ENCODE results near the gene GLRX5.

The GLRX5 gene

GRCh38 chr14:95518045-95518751, 16.7 kb upstream of the GLRX5 start:
- no peak for DNase-seq (ENCODE audit: low read depth)

DNA sequence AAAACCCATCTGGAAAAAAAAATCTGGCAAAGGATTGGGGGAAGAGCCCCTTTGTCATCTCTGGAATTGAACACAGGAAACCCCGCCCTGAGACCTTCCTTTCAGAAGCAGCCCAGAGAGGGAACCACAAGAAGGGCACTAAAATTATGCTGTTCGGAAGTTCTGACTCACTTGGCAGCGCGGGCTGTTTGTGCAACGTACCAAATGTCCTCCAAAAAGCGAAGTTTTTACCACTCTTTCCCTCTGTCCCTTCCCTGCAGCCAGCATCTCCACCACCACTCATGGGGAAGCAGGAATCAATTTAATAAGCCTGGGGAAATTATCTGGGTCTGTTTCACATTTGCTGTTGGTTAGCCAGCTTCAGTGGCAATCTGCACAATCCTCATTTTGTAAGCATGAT, 15.2 kb upstream of the GLRX5 start:
- DNase-seq (ENCODE audit: low read depth) = peak; percentile 61

- no peak for DNase-seq (ENCODE audit: low read depth)
Observed at GRCh38 chr14:95520346-95520745, 14.5 kb upstream of the GLRX5 start.

DNA sequence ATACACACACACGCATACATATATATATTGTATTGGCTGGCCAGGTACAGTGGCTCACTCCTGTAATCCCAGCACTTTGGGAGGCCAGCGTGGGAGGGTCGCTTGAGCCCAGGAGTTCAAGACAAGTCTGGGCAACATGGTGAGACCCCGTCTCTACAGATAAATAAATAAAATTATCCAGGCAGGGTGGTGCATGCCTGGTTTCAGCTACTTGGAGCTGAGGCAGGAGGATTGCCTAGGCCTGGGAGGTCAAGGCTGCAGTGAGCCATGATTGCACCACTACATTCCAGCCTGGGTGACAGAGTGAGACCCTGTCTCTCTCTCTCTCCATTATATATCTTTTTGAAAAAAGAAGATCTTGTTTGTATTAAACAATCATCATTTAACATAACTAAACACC, 13.8 kb upstream of the GLRX5 start:
- no peak for DNase-seq (ENCODE audit: low read depth)

GRCh38 chr14:95522116-95522515, 12.7 kb upstream of the GLRX5 start:
- DNase-seq (ENCODE audit: low read depth) = no peak

GRCh38 chr14:95522556-95522955, 12.3 kb upstream of the GLRX5 start:
- DNase-seq (ENCODE audit: low read depth) = no peak

GRCh38 chr14:95523051-95523814, 11.6 kb upstream of the GLRX5 start:
- no peak for DNase-seq (ENCODE audit: low read depth)

- DNase-seq (ENCODE audit: low read depth) = no peak
Observed at GRCh38 chr14:95523815-95524448, 10.9 kb upstream of the GLRX5 start.

DNA sequence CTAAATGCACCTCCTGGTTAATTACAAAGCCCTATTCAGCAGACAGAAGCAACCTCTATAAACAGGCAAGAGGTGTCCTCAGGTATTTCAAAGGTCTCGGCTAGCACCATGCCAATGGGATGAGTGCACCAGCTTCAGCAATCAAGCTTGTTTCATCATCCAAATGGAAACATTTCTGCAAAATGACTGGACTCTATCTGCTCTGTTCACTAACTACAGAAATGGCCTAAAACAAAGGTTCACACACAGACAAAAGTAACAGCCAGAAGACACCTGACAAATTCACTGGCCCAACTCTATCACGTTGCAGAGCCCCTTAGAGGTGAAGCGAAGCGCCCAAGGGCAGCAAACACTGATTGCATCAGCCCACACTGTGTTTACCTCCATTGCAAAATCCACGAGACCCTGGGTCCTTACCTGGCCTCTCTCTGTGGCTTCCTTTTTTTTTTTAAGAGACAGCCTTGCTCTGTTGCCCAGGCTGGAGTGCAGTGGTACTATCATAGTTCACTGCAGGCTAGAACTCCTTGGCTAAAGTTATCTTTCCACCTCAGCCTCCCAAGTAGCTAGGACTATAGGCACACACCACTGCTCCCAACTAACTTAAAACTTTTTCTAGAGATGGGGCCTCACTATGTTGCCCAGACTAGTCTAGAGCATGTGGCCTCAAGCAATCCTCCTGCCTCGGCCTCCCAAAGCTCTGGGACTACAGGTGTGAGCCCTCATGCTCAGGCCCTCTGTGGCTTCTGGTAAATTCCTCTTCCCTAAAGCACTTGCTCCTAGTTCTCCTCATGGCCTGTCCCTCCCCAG, 9.9 kb upstream of the GLRX5 start:
- no peak for DNase-seq (ENCODE audit: low read depth)

DNA sequence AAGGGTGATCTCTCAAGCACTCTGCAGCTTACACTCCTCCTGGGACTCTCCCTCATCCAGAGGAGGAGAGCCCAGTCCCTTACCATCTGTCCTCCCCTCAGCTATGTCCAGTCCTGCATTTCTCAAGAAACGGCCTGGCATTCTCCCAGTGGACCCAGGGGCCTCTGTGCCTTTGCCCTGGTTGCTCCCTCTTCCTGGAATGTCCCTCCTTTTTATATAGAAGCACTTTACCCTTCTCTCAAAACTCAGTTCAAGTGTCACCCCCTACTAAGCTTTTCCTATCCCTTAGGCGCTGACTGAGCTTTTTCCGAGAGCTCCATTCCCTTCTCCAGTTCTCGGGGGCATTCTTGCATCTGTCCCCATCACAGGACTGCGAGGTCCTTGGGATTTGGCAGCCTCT, 8.9 kb upstream of the GLRX5 start:
- no peak for DNase-seq (ENCODE audit: low read depth)

DNA sequence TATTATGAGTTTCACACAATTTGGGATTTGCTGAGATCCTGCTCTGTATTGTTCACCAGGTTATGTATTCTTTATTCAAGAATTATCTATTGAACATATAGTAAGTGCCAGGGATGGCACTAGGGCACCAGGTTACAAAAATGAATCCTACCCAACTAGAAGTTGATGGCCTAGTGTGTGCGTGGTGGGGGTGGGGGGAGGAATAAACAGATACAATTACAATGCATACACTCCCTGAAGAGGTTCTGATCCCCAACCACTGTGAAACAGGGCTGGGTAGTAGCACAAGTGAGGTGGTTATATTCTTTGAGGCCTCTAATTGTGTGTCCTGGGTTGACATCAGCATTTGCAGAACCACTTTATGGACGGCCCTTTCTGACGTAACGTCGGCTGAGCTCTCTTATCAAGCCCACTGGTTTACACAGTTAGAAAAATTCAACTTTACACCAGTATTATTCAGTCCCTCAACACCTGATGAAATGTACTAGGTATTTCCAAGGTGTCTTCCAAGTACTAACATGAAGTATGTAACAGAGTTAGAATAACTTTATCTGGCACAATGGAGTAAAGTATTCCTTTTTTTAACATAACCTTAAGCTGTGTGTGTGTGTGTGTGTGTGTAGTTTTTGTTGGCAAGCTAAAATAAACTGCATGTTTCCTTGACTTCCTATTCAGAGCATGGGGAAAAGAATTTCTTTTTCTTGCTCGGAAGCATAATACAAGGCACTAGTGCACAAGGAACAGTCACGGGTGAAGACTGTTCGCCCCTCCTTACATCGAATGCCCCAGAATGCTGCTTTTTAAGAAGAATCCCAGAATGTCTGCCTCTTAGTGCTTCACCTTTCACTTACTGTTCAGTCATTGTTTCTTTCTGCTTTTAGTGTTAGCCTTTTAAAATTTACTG, 8.1 kb upstream of the GLRX5 start:
- no peak for DNase-seq (ENCODE audit: low read depth)

- no peak for DNase-seq (ENCODE audit: low read depth)
Observed at GRCh38 chr14:95527387-95528002, 7.4 kb upstream of the GLRX5 start.

- DNase-seq (ENCODE audit: low read depth) = no peak
Observed at GRCh38 chr14:95529216-95529615, 5.6 kb upstream of the GLRX5 start.

- DNase-seq (ENCODE audit: low read depth) = no peak
Observed at GRCh38 chr14:95530473-95531276, 4.2 kb upstream of the GLRX5 start.

- no peak for DNase-seq (ENCODE audit: low read depth)
Observed at GRCh38 chr14:95531473-95531872, 3.4 kb upstream of the GLRX5 start.

DNA sequence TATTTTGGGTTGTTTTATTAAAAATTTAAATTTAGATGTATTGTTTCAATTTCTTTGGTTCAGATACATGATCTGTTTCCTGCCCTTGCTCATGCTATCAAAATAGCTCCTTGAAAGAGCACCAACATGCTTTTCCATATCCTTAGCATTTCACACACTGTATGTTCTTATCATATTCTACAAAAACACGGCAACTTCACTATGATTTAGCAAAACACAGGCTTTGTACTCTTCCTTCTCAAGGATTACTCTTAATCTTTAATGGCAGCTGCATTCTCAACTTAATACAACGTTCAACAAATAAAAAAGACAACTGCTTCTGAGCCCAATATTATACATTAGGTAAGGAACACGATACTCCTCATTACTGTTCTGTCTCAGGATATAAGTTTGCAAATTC, 2.9 kb upstream of the GLRX5 start:
- DNase-seq (ENCODE audit: low read depth) = no peak

DNA sequence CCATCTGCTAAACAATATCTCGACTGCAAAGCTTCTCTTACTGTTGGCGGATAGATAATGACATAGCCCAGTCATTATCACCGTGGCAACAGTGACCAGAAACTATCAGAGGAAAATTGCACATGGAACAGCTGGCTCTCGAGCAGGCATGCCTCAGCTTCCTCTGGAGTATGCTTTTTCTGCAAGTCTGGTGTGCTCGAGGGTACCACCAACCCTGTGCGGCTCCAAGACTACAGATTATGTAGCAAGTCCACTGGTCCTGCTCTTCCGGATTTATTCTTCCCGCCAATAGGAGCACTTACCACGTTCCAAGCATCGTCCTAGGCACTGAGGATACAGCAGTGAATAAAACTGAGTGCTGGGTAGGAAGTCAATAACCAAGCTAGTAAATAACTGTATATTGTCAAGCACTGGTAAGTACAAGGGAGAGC, 1.4 kb upstream of the GLRX5 start:
- DNase-seq (ENCODE audit: low read depth) = no peak

DNA sequence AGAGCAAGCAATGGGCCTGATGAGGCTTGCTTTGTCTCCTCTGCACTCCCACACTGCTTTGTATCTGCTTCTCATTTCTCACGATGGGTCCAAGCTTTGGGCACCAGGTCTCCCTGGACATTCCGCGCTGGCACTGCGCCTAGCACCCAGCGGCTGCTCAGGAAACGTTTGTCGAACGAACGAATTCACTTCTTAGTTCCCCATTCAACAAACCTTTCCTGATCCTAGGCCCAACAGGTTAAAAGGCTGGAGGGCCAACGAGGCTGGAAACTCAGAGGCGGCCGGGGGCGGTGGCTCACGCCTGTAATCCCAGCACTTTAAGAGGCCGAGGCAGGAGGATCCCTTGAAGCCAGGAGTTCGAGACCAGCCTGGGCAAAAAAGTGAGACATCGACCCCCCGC, 1.0 kb upstream of the GLRX5 start:
- no peak for DNase-seq (ENCODE audit: low read depth)

DNA sequence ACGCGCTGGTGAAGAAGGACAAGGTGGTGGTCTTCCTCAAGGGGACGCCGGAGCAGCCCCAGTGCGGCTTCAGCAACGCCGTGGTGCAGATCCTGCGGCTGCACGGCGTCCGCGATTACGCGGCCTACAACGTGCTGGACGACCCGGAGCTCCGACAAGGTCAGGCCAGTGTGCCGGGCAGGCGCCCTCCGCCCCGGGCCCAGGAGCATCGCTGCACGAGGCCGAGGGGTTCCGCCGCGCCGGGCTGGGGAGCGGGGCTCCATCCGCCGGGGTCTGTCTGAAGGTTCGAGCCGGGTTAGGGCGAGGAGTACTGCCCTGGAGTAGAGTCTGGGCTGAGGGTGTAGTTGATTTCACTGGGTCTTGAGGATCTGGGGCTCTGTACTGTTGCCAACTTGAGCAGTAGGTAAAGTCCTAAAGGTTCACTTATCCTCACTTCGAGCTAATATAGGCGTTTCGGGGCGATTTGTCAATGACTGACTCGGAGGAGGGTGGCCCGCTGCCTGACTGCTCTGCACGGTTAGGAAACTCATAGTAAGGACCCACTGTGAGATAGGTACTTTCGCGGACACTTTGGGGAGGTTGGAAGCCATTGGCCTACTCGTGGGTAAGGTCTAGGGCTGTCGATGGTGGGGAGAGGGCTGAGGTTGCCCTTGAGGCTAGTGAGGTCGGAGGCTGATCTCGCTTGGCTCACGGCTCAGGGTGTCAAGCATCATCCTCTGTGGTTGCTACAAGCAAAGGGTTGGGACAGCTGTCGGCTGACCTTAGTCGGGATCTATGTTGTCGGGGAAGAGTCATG, 574 bp downstream of the GLRX5 start:
- no peak for DNase-seq (ENCODE audit: low read depth)
